Epithelial cell of prostate (primary cell): Measurements from ENCODE around the gene GADD45G.

Source experiments
- DNase-seq: peaks from one replicate; pipeline ENCODE4 v3.0.0-alpha.2; 2011; ENCODE audit warnings: low read depth, low spot score
- H3K27ac ChIP-seq: fragments of 450-650 bp; 2 replicates; pipeline ENCODE4 v1.5.1; 2017; ENCODE audit warnings: mild to moderate bottlenecking

The GADD45G gene

GRCh38 chr9:89606624-89607311, 2.0 kb downstream of the GADD45G start:
- no peak for DNase-seq
- peak overlapping the region; percentile 57 for H3K27ac ChIP-seq

- DNase-seq, result no peak
- no peak overlapping the region for H3K27ac ChIP-seq
These were observed 4.0 kb downstream of the GADD45G start for GRCh38 chr9:89608641-89609335.

DNA sequence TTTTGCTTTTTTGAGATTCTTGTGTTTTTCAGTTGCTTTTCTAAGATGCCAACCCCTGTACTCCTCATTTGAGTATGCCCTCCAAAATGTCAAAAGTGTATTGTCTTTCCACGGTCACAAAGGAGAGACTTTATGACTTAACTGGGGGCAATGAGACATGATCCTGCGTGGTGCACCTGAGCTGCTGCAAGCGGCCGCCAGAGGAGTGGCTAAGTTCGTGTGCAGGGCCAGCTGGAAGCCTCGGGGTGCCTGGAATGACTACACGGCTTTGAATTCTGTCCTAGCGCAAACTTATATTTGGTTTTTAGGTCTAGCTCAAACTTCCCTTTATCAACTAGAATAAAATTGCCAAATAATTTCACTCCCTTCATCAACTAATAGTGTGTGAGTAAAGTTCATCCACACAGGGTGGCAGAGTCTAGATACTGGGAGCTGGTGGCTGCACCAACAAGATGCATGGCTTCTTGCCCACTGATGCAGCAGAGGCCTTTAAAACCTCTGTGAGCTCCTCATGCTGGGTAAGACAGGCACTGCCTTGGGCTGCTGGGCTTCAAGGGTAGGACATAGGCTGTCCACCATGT, 4.7 kb downstream of the GADD45G start:
- H3K27ac ChIP-seq, result no peak overlapping the region
- no peak for DNase-seq

- no peak for DNase-seq
- H3K27ac ChIP-seq, result no peak overlapping the region
These were observed 5.6 kb downstream of the GADD45G start for GRCh38 chr9:89610391-89610925.

- H3K27ac ChIP-seq, result no peak overlapping the region
- DNase-seq, result no peak
These were observed 6.6 kb downstream of the GADD45G start for GRCh38 chr9:89611425-89611824.

- no peak for DNase-seq
- no peak overlapping the region for H3K27ac ChIP-seq
These were observed 7.9 kb downstream of the GADD45G start for GRCh38 chr9:89612566-89613278.

- H3K27ac ChIP-seq, result no peak overlapping the region
- no peak for DNase-seq
These were observed 9.4 kb downstream of the GADD45G start for GRCh38 chr9:89613912-89614892.

- no peak for DNase-seq
- H3K27ac ChIP-seq, result no peak overlapping the region
These were observed 10.8 kb downstream of the GADD45G start for GRCh38 chr9:89615661-89616060.

- no peak for DNase-seq
- H3K27ac ChIP-seq, result no peak overlapping the region
These were observed 11.6 kb downstream of the GADD45G start for GRCh38 chr9:89616411-89616810.

- no peak for DNase-seq
- H3K27ac ChIP-seq, result no peak overlapping the region
These were observed 13.2 kb downstream of the GADD45G start for GRCh38 chr9:89617978-89618377.

- H3K27ac ChIP-seq, result no peak overlapping the region
- DNase-seq, result no peak
These were observed 14.2 kb downstream of the GADD45G start for GRCh38 chr9:89619019-89619418.

GRCh38 chr9:89619424-89620138, 14.8 kb downstream of the GADD45G start:
- no peak overlapping the region for H3K27ac ChIP-seq
- no peak for DNase-seq

DNA sequence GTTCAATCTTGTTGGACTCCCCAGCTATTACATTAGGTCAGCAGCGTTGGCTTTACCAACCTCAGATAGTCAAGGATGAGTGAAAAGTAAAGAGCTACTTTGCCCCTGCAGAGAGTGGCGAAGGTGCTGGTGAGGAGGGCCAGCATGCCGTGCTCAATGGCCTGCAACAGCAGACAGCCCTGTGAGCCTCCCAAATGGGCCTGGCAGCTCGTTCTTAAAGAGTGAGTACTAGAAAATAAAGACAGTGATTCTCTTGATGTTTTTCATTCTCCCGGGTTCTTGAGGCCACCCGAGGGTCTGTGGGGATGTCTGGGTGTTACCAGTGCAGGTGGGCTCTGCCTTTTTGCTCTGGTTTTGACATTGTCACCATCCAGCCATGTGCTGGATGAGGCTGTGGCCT, 16.2 kb downstream of the GADD45G start:
- DNase-seq, result no peak
- H3K27ac ChIP-seq, result no peak overlapping the region

DNA sequence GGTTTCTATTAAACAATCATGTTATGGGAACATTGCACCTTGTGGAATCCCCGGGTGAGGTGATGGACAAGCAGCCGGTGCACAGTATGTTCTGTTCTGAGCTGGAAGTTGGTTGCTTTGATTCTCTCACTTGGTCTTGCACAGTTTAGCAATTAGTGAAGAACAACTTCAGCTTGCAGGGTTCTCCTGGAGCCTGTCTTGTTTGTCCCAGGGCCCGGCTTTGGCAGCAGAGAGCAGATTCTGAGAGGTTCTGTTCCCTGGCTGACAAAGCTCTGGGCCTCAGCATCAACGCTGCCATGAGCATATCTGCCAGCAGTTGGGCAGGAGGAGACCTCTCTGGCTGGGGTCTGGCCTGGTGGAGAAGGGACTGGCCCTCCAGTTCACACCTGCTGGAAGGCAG, 16.9 kb downstream of the GADD45G start:
- no peak overlapping the region for H3K27ac ChIP-seq

GRCh38 chr9:89622933-89623861, 18.4 kb downstream of the GADD45G start:
- DNase-seq, result no peak
- no peak overlapping the region for H3K27ac ChIP-seq

More for the DNA sequence above, 16.9 kb downstream of the GADD45G start:
- DNase-seq, result no peak

- no peak overlapping the region for H3K27ac ChIP-seq
- DNase-seq, result no peak
These were observed 19.2 kb downstream of the GADD45G start for GRCh38 chr9:89623925-89624420.
